ENCODE measurements around the gene UBE2M. TPM values are rescaled to one million over a fixed set of nuclear protein-coding genes. Genes with fewer than 3 reads are reported as not detected.

The UBE2M gene
- total RNA-seq, 2 experiments from 2014 or later, result 87.5 to 92.4 TPM

DNA sequence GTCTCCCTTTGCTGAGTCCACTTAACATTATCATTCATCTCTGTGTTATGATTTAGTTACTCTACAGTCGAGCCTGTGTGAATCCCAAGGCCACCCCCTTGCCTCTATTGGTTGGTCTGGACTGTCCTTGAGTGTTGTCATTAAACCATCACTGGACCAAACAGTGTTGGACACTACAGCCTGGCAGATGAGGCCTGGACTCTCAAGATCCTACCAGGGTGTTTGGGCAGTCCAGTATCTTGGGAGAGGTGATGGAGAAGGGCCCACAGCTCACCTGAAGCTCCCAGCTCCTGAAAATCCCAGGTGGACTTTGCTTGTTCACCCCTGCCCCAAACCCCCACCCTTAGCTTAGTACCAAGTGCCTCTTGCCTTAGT, 7.3 kb downstream of the UBE2M start:
- POLR2A ChIA-PET, result interaction anchor here (7.2 kb wide), 1 partner anchor 13 kb away, joined by 38 read pairs; no protein-coding TSS in a partner anchor
- CTCF ChIA-PET, result interaction anchor here (1.7 kb wide), 1 partner anchor 31 kb away, joined by 6 read pairs; the partner anchor contains the start of gene ZBTB45
- Mint-ChIP-seq H3K36me3 (ENCODE audit: low read depth) (peaks cover 86% of the 10 kb centered on the region), H3K9me3 (no peaks in the 10 kb centered on the region), H3K27me3 (no peaks in the 10 kb centered on the region), H3K4me3 (no peak overlapping the region), H3K4me1 (peaks cover 51% of the 10 kb centered on the region), H3K27ac (no peak overlapping the region)
- no peak for DNase-seq

DNA sequence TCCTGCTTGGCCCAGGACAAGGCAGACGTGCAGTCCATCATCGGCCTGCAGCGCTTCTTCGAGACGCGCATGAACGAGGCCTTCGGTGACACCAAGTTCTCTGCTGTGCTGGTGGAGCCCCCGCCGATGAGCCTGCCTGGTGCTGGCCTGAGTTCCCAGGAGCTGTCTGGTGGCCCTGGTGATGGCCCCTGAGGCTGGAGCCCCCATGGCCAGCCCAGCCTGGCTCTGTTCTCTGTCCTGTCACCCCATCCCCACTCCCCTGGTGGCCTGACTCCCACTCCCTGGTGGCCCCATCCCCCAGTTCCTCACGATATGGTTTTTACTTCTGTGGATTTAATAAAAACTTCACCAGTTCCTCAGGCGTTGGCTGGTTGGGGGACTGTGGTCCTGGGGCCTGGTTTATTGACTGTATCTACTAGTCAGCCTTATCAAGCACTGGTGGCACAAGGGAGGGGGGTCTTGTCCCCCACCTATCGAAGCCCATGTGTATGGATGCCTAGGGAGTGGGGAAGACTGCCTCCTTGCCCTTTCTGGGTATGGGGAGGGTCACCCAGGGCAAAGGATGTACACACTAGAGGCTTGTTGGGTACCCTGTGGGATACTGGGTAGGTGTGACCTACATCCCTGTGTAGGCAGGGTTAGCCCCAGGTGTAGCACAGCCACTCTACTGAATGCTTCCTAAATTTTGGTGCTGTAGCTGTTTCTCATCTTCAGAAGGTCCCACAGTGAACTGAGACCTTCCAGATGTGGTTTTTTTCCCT, 7.9 kb downstream of the UBE2M start:
- Mint-ChIP-seq H3K4me1 (peaks cover 55% of the 10 kb centered on the region), H3K27ac (no peak overlapping the region), H3K4me3 (no peak overlapping the region), H3K36me3 (ENCODE audit: low read depth) (peaks cover 86% of the 10 kb centered on the region), H3K27me3 (no peaks in the 10 kb centered on the region), H3K9me3 (no peaks in the 10 kb centered on the region)
- ChIA-PET CTCF (interaction anchor here (1.7 kb wide), 1 partner anchor 31 kb away, joined by 6 read pairs; the partner anchor contains the start of gene ZBTB45), POLR2A (interaction anchor here (7.2 kb wide), 1 partner anchor 14 kb away, joined by 38 read pairs; no protein-coding TSS in a partner anchor)
- no peak for DNase-seq

DNA sequence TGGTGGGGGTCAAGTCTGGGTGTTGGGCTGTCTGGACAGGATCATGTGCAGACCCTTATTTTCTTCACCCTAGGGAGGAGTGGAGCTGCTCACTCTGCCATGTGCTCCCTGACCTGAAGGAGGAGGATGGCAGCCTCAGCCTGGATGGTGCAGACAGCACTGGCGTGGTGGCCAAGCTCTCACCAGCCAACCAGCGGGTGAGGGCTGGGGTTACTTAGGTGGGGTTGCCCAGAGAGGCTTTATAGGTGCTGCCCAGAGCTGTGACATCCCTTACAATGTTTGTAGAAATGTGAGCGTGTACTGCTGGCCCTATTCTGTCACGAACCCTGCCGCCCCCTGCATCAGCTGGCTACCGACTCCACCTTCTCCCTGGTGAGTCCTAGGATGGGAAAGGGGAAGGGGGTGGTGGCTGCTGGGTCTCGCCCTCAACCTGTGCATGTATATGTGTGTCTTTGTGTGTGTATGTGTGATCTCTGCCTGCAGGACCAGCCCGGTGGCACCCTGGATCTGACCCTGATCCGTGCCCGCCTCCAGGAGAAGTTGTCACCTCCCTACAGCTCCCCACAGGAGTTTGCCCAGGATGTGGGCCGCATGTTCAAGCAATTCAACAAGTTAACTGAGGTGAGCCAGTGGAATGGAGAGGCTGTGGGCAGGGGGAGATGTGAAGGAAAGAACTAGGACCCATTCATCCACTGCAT, 8.6 kb downstream of the UBE2M start:
- no peak for DNase-seq
- H3K4me3 Mint-ChIP-seq, result no peak overlapping the region
- no peaks in the 10 kb centered on the region for H3K9me3 Mint-ChIP-seq
- CTCF ChIA-PET, result no interaction called here
- no peaks in the 10 kb centered on the region for H3K27me3 Mint-ChIP-seq
- peaks cover 51% of the 10 kb centered on the region for H3K4me1 Mint-ChIP-seq
- no peak overlapping the region for H3K27ac Mint-ChIP-seq
- H3K36me3 Mint-ChIP-seq (ENCODE audit: low read depth), result peaks cover 86% of the 10 kb centered on the region
- POLR2A ChIA-PET, result interaction anchor here (7.2 kb wide), 1 partner anchor 14 kb away, joined by 38 read pairs; no protein-coding TSS in a partner anchor

GRCh38 chr19:58548859-58549663, 9.3 kb downstream of the UBE2M start:
- ChIA-PET CTCF (no interaction called here), POLR2A (interaction anchor here (7.2 kb wide), 1 partner anchor 15 kb away, joined by 38 read pairs; no protein-coding TSS in a partner anchor)
- Mint-ChIP-seq H3K36me3 (ENCODE audit: low read depth) (peaks cover 81% of the 10 kb centered on the region), H3K9me3 (no peaks in the 10 kb centered on the region), H3K4me1 (peaks cover 47% of the 10 kb centered on the region), H3K27me3 (no peaks in the 10 kb centered on the region), H3K27ac (no peak overlapping the region), H3K4me3 (no peak overlapping the region)
- DNase-seq, result no peak

DNA sequence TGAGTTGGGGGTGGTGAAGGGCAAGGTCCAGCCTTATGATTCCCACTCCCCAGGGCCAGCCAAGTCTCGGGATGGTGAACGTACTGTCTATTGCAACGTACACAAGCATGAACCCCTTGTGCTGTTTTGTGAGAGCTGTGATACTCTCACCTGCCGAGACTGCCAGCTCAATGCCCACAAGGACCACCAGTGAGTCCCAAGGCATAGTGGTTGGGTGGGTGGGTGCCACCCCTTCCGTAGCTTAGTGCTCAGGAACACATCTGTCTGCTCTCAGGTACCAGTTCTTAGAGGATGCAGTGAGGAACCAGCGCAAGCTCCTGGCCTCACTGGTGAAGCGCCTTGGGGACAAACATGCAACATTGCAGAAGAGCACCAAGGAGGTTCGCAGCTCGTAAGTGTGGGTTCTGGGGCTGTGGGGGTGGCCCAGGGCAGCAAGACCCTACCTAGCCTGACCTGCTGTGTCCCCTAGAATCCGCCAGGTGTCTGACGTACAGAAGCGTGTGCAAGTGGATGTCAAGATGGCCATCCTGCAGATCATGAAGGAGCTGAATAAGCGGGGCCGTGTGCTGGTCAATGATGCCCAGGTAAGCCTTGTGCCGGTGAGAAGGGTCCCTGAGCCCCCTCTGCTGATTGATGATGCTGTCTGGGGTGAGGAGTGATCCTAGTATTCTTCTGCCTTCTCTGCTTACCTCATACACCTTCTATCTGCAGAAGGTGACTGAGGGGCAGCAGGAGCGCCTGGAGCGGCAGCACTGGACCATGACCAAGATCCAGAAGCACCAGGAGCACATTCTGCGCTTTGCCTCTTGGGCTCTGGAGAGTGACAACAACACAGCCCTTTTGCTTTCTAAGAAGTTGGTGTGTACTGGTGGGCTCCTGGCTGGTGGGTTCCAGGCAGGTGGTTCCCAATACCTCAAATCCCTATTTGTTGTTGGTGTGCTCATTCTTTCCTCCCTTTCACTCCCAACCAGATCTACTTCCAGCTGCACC, 10.8 kb downstream of the UBE2M start:
- no peak for DNase-seq
- Mint-ChIP-seq H3K9me3 (no peaks in the 10 kb centered on the region), H3K27me3 (peaks cover 2% of the 10 kb centered on the region), H3K36me3 (ENCODE audit: low read depth) (peaks cover 70% of the 10 kb centered on the region), H3K4me1 (peaks cover 42% of the 10 kb centered on the region), H3K4me3 (no peak overlapping the region), H3K27ac (no peak overlapping the region)
- ChIA-PET POLR2A (interaction anchor here (0.5 to 5.9 kb wide), 3 partner anchors 7 to 28 kb away, joined by 3 to 89 read pairs (median 57); partner anchors contain the start of genes CHMP2A, UBE2M and ZBTB45), CTCF (interaction anchor here (0.8 kb wide), 1 partner anchor 33 kb away, joined by 3 read pairs; no protein-coding TSS in a partner anchor)

DNA sequence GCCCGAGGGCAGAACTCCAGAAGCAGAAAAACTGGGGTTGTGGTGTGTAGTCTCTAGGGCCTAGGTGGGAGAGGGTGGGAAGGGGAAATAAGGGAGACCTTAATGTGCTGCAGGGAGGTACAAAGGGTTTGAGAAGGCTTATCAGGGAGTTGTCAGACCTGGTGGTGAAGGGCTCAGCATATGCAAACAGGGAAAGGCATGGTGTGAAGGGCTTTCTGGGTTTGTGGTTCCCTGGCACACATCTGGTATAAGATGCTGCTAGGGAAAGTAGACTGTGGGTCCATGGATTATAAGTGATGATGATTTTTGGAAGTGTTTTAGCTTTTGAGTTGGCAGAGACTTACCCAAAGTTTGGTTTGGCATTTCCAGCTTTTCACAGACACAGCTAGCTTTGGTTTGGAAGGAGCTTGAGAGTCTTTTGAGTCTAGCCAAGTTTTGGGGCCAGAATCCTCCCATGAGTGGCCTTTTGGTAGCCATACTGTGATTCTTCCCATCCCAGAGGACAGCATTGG, 12.3 kb downstream of the UBE2M start:
- ChIA-PET POLR2A (interaction anchor here (0.8 to 5.9 kb wide), 6 partner anchors 8 to 35 kb away, joined by 3 to 89 read pairs (median 30); partner anchors contain the start of genes CHMP2A, UBE2M and ZBTB45), CTCF (interaction anchor here (1.0 to 1.4 kb wide), 2 partner anchors 26 to 35 kb away, joined by 3 to 4 read pairs; no protein-coding TSS in a partner anchor)
- Mint-ChIP-seq H3K4me3 (peak overlapping the region; percentile 96), H3K36me3 (ENCODE audit: low read depth) (peaks cover 58% of the 10 kb centered on the region), H3K9me3 (no peaks in the 10 kb centered on the region), H3K27me3 (peaks cover 2% of the 10 kb centered on the region), H3K27ac (peak overlapping the region; percentile 82), H3K4me1 (peaks cover 38% of the 10 kb centered on the region)
- DNase-seq, result no peak

- H3K4me1 Mint-ChIP-seq, result peaks cover 36% of the 10 kb centered on the region
- peaks cover 53% of the 10 kb centered on the region for H3K36me3 Mint-ChIP-seq (ENCODE audit: low read depth)
- peak overlapping the region; percentile 96 for H3K4me3 Mint-ChIP-seq
- peak overlapping the region; percentile 82 for H3K27ac Mint-ChIP-seq
- ChIA-PET POLR2A (interaction anchor here (0.8 to 5.9 kb wide), 7 partner anchors 9 to 35 kb away, joined by 3 to 89 read pairs (median 15); partner anchors contain the start of genes CHMP2A, UBE2M and ZBTB45), CTCF (interaction anchor here (1.0 to 2.5 kb wide), 3 partner anchors 25 to 36 kb away, joined by 3 to 14 read pairs (median 4); partner anchors contain the start of gene ZBTB45)
- no peak for DNase-seq
- H3K27me3 Mint-ChIP-seq, result peaks cover 4% of the 10 kb centered on the region
- no peaks in the 10 kb centered on the region for H3K9me3 Mint-ChIP-seq
Observed at GRCh38 chr19:58545286-58546018, 13.0 kb downstream of the UBE2M start.

DNA sequence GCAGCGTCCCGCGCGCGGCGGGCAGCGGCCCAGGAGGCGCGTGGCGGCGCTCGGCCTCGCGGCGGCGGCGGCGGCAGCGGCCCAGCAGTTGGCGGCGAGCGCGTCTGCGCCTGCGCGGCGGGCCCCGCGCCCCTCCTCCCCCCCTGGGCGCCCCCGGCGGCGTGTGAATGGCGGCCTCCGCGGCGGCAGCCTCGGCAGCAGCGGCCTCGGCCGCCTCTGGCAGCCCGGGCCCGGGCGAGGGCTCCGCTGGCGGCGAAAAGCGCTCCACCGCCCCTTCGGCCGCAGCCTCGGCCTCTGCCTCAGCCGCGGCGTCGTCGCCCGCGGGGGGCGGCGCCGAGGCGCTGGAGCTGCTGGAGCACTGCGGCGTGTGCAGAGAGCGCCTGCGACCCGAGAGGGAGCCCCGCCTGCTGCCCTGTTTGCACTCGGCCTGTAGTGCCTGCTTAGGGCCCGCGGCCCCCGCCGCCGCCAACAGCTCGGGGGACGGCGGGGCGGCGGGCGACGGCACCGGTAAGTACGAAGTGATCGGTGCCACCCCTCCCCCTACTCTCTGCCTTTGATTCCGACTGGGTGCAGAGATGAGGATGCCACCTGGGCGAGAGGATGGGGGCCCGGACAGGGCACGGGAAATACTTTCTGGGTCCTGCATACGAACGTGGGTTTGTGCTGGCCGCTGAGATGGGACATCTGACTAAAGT, 13.7 kb downstream of the UBE2M start:
- Mint-ChIP-seq H3K4me3 (peak overlapping the region; percentile 96), H3K4me1 (peaks cover 34% of the 10 kb centered on the region), H3K27ac (peak overlapping the region; percentile 82), H3K36me3 (ENCODE audit: low read depth) (peaks cover 47% of the 10 kb centered on the region), H3K9me3 (no peaks in the 10 kb centered on the region), H3K27me3 (peaks cover 6% of the 10 kb centered on the region)
- POLR2A ChIA-PET, result interaction anchor here (1.0 to 5.9 kb wide), 8 partner anchors 9 to 69 kb away, joined by 3 to 89 read pairs (median 11); partner anchors contain the start of genes CHMP2A, UBE2M, ZBTB45 and ZNF446
- DNase-seq, result peak; percentile 49
- CTCF ChIA-PET, result interaction anchor here (1.0 to 2.5 kb wide), 4 partner anchors 9 to 31 kb away, joined by 3 to 14 read pairs (median 5); partner anchors contain the start of genes CHMP2A and ZBTB45

DNA sequence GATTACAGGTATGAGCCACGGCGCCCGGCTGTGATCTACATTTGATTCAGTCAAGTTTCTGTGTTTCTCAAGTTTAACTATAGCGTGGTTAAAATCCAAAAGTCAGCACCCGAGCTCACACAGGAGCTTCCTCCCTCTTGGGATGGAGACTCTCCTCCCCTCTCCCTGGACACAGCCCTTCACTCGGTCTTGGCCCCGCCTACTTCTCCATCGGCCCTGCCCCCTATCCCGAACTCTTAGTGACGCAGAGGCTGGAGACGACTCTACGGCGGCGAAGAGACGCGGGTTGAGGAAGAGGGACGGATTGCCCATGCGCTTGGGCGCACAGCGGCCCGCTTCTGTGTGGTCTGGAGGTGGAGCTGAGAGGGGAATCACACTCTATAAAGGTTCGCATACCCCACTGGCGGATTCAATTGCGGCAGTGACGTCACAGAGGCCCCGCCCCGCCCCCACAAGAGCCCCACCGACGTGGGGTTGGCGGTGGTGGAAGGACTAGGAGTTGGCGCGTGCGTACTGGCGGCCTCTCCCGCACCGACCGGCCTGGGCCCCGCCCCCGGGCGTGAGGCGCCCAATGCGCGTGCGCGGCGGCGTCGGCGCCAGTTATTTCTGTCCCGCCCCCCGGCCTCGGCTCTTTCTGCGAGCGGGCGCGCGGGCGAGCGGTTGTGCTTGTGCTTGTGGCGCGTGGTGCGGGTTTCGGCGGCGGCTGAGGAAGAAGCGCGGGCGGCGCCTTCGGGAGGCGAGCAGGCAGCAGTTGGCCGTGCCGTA, 14.4 kb downstream of the UBE2M start, which contains the start of gene TRIM28:
Gene TRIM28 (plus strand): TSS at position 239 of the 765 bp plus-strand sequence. CDS start 694 bp downstream, outside the sequence.
- Mint-ChIP-seq H3K36me3 (ENCODE audit: low read depth) (peaks cover 40% of the 10 kb centered on the region), H3K4me3 (peak within 1 kb of the TSS; percentile 96), H3K9me3 (no peaks in the 10 kb centered on the region), H3K27me3 (peaks cover 11% of the 10 kb centered on the region), H3K4me1 (peaks cover 40% of the 10 kb centered on the region), H3K27ac (peak within 1 kb of the TSS; percentile 98)
- peak; percentile 100 for DNase-seq
- CTCF ChIA-PET, result interaction anchor here (0.7 to 2.5 kb wide), 6 partner anchors 8 to 37 kb away, joined by 3 to 14 read pairs (median 4); partner anchors contain the start of genes CHMP2A and ZBTB45
- POLR2A ChIA-PET, result interaction anchor here (0.6 to 5.9 kb wide), 10 partner anchors 10 to 68 kb away, joined by 3 to 89 read pairs (median 6); partner anchors contain the start of genes CHMP2A, SLC27A5, UBE2M and ZBTB45
